Lung microvascular endothelial cell (primary cell): ENCODE measurements around the gene PDE6A. TPM values are rescaled to one million over a fixed set of nuclear protein-coding genes. Genes with fewer than 3 reads are reported as not detected.
A peak's percentile ranks its signal among the peaks of the same experiment; 100 is the strongest.

Experiments
- DNase-seq, 2 donors: peaks; one replicate each; pipeline versions ENCODE4 v3.0.0 to v3.0.0-alpha.2; 2010; ENCODE audit warnings: low read depth in 2 of 2
- total RNA-seq: library from RNA; depleted of rRNA; stranded (reverse); fragments of >200 nt; gene quantifications from 2 replicates; pipeline ENCODE4 v1.2.1, GENCODE V29; 2014

The PDE6A gene
- total RNA-seq, 1 donor from 2014 or later: not detected

- no peak for DNase-seq
Observed at GRCh38 chr5:149840226-149840825, 104.3 kb downstream of the PDE6A start.

GRCh38 chr5:149839761-149840160 lies 104.8 kb downstream of the PDE6A start:
- DNase-seq: peak; percentile 48 to 55

GRCh38 chr5:149838881-149839739 lies 105.5 kb downstream of the PDE6A start:
- DNase-seq: peak in 1 of 2 donors; percentile 77

- DNase-seq: peak; percentile 82 to 84
Observed at GRCh38 chr5:149837680-149838269, 106.8 kb downstream of the PDE6A start.

DNA sequence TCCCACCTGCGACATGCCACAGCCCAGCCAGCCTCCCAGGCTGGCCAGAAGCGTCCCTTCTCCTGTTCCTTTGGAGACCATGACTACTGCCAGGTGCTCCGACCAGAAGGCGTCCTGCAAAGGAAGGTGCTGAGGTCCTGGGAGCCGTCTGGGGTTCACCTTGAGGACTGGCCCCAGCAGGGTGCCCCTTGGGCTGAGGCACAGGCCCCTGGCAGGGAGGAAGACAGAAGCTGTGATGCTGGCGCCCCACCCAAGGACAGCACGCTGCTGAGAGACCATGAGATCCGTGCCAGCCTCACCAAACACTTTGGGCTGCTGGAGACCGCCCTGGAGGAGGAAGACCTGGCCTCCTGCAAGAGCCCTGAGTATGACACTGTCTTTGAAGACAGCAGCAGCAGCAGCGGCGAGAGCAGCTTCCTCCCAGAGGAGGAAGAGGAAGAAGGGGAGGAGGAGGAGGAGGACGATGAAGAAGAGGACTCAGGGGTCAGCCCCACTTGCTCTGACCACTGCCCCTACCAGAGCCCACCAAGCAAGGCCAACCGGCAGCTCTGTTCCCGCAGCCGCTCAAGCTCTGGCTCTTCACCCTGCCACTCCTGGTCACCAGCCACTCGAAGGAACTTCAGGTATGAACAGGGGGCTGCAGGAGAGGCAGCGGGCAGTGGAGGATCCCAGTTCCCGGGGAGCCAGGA lies 108.0 kb downstream of the PDE6A start:
- no peak for DNase-seq

GRCh38 chr5:149834246-149834855 lies 110.2 kb downstream of the PDE6A start:
- peak; percentile 92 to 93 for DNase-seq

DNA sequence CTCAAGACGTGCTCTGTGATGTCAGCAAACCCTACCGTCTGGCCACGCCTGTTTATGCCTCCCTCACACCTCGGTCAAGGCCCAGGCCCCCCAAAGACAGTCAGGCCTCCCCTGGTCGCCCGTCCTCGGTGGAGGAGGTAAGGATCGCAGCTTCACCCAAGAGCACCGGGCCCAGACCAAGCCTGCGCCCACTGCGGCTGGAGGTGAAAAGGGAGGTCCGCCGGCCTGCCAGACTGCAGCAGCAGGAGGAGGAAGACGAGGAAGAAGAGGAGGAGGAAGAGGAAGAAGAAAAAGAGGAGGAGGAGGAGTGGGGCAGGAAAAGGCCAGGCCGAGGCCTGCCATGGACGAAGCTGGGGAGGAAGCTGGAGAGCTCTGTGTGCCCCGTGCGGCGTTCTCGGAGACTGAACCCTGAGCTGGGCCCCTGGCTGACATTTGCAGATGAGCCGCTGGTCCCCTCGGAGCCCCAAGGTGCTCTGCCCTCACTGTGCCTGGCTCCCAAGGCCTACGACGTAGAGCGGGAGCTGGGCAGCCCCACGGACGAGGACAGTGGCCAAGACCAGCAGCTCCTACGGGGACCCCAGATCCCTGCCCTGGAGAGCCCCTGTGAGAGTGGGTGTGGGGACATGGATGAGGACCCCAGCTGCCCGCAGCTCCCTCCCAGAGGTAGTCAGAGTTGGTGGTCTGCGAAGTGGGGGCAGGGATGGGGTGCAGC lies 111.3 kb downstream of the PDE6A start:
- no peak for DNase-seq

DNA sequence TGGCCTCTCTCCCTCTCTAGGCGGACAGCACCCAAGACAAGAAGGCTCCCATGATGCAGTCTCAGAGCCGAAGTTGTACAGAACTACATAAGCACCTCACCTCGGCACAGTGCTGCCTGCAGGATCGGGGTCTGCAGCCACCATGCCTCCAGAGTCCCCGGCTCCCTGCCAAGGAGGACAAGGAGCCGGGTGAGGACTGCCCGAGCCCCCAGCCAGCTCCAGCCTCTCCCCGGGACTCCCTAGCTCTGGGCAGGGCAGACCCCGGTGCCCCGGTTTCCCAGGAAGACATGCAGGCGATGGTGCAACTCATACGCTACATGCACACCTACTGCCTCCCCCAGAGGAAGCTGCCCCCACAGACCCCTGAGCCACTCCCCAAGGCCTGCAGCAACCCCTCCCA lies 112.0 kb downstream of the PDE6A start:
- no peak for DNase-seq

DNA sequence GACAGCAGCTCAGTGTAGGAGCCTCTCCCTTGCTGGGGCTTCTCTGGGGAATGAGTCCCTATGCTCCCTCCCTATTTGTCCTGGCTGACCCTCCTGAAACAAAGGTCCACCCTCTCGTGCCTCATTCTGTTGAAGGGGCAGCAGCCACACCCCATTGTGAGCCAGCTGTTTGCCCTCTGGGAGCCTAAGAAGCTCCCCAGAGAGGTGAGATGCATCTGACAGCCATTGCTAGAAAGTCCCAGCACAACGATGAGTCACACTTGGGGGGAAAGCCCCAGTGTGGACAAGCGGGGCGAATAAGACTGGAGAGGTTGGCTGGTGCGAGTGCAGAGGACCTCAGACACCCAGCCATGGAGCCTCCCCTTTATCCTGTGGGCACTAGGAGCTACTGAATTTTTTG lies 113.1 kb downstream of the PDE6A start:
- DNase-seq: peak in 1 of 2 donors; percentile 65

- DNase-seq: no peak
Observed at GRCh38 chr5:149830579-149830978, 114.0 kb downstream of the PDE6A start.

- DNase-seq: peak in 1 of 2 donors; percentile 27
Observed at GRCh38 chr5:149829954-149830353, 114.6 kb downstream of the PDE6A start.

DNA sequence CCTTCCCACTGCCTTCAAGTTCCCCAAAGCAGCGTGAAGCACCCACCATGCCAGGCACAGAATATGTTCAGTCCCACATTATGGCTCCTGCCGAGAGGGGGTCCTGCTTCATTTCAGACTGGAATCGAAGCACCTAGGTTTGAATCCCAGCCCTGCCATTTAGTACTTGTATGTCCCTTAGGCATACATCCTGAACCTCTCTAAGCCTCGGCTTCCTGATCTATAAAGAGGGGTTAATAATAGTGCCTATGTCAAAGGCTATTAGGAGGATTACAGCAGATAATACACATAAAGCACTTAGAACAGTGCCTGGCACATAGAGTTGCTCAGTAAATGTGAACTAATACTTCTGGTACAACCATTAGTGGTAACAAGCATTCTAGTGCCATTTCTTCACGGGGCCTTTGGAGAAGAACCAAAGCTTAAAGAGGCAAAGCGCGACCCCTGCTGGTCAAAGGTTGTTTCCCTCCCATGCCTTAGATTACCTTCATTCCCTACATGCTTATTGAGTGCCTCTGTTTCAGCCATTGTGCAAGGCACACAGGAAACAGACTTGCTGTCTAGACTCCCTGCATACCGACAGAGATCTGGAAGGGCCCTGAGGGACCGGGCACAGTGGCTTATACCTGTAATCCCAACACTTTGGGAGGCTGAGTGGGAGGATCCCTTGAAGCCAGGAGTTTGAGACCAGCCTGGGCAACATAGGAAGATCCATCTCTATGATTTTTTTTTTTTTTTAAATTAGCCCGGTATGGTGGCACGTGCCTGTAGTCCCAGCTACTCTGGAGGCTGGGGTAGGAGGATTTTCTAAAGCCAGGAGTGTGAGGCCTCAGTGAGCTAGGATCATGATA lies 116.2 kb downstream of the PDE6A start:
- DNase-seq: peak; percentile 89 to 93

DNA sequence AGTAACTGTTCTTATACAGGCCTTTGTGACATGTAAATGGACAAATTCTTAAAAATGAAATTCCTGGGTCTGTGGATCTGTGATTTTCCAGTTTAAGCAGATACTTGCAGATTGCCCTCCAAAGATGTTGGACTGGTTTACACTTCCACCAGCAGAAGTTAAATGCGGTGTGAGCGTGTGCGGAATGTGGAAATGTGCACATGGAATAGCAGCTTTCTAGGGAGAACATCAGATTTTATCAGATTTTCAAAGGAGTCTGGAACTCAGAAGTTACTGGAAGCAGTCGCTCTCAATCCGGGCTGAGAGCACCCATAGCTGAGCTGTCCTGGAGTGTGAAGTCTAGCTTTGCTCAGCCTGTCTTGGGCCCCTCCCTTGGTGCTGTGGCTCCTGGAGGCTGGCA lies 117.0 kb downstream of the PDE6A start:
- no peak for DNase-seq

DNA sequence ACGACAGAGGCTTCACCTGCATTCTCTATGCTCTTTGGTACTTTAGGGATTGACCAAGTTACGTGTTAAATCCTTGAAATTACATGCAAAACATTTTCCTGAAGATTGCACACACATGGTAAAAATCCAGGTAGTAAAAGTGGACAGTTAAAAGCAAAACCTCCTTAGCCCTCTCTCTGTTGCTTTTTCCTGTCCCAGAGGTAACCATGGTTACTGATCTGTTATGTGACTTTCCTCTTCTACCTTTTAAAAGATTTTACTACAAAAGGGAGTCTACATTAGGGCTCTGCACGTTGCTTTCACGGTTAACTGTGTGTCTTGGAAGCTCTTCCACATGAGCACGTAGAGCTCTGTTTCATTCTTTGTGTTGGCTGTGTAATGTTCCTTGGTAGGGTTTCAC lies 117.5 kb downstream of the PDE6A start:
- DNase-seq: peak in 1 of 2 donors; percentile 37

DNA sequence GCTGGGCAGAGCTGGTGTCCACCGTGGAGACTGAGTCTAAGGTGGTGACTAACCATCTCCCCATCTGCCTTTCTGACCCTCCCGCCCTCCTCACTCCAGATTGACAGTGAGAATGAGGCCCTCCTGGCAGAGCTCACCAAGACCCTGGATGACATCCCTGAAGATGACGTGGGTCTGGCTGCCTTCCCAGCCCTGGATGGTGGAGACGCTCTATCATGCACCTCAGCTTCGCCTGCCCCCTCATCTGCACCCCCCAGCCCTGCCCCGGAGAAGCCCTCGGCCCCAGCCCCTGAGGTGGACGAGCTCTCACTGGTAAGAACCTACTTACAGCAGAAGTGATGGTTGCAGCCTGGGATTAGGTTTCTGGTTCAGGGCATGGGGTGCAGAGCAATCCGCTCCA lies 118.0 kb downstream of the PDE6A start:
- no peak for DNase-seq

DNA sequence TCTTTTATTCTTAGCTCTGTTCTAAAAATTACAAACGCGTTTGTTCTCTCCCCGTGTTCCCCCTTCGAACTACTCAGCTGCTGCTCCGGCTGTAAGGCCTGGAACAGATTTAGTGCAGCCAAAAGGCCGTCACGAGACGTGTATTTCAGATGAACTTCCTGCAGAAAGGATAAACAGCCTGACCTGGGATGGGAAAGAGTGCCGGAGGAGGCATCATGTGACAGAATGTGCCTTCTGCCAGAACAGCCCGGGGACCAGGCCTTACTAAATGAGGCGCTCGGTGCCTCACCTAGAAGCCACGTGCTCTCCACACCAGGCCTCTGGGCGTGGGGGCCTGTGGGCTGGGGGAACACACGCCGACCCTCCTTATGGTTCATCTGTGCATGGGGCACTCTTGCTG lies 119.7 kb downstream of the PDE6A start:
- peak in 1 of 2 donors; percentile 88 for DNase-seq

DNA sequence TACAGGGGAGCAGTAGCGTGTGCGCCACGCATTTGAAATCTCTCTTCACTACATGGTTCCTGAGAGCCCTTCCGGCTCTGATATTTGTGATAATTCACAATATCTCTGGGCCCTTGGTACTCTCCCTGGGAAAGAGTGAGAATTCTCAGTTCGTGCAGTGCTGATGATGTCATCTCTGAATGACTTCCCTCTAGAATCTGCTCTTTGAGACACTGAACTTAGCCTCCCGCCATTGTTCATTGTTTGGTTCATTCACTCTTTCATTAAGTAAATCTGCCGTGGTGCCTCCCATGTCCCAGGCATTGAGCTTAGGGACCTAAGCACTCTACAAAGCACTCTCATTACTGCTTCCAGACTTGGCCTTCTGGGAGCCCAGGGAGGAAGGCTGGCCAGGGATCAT lies 120.5 kb downstream of the PDE6A start:
- DNase-seq: no peak

- no peak for DNase-seq
Observed at GRCh38 chr5:149823375-149823774, 121.2 kb downstream of the PDE6A start.

DNA sequence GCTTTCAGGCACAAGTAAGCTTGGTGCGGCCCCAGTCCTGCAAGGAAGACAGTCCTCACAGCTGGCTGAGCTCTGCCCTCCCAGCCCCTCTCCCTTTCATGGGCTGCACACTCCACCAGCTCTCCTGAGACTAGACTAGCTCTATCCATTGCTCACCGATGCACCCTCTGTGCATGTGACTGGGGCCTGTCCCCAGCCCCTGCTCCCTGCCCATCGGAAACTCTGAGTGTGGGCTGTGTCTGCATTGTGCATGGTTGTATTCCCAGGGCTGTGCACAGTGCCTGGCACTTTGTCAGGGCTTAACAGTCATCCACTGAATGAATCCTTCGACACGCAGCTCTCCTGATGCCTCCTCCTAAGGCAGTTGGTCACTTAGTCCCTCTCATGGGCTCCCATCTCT lies 122.3 kb downstream of the PDE6A start:
- DNase-seq: no peak
